GM12875 (cell line): ENCODE results near the gene PFN3.

Experiments
- H3K4me3 ChIP-seq: one replicate; pipeline ENCODE4 v1.5.1; 2011; ENCODE audit warnings: low read depth, low read length, control low read depth
- TF ChIP-seq, protein P1 (sequence below): IDR thresholded peaks from 2 replicates; pipeline ENCODE4 v1.5.1; 2011; ENCODE audit warnings: low read depth, mild to moderate bottlenecking, control low read depth, inconsistent platforms, low read length, moderate library complexity, borderline replicate concordance; ENCODE audit not compliant: insufficient read depth

PFN3 gene

DNA sequence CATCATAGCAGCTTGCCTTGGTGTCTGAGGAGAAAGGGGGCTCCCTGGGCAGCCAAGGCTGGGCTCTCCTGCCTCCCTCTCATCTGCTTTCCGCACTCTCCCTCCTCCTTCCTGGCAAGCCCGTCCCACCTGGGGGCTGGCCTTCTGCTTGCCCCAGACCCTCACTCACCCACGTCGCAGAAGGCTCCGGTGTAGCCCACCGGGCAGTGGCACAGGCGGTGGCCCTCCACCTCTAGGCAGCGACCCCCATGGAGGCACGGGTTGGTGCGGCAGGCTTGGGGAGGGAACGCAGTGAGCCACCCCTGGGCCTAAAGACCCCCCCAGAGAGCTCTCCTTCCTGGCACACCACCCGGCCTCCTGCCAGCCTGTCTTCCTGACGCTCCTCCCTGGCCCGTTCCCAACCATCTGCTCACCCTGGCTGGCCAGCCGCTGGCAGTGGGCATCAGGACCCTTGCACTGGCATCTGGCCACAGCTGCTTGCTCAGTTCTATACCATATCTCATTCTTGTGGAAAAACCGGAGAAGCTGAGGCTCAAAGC, 4.2 kb upstream of the PFN3 start:
- H3K4me3 ChIP-seq: peak overlapping the region; percentile 70
- TF ChIP-seq, protein P1, sequence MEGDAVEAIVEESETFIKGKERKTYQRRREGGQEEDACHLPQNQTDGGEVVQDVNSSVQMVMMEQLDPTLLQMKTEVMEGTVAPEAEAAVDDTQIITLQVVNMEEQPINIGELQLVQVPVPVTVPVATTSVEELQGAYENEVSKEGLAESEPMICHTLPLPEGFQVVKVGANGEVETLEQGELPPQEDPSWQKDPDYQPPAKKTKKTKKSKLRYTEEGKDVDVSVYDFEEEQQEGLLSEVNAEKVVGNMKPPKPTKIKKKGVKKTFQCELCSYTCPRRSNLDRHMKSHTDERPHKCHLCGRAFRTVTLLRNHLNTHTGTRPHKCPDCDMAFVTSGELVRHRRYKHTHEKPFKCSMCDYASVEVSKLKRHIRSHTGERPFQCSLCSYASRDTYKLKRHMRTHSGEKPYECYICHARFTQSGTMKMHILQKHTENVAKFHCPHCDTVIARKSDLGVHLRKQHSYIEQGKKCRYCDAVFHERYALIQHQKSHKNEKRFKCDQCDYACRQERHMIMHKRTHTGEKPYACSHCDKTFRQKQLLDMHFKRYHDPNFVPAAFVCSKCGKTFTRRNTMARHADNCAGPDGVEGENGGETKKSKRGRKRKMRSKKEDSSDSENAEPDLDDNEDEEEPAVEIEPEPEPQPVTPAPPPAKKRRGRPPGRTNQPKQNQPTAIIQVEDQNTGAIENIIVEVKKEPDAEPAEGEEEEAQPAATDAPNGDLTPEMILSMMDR: no peak

GRCh38 chr5:177403792-177404640, 3.6 kb upstream of the PFN3 start:
- TF ChIP-seq, protein P1: peak; percentile 95

DNA sequence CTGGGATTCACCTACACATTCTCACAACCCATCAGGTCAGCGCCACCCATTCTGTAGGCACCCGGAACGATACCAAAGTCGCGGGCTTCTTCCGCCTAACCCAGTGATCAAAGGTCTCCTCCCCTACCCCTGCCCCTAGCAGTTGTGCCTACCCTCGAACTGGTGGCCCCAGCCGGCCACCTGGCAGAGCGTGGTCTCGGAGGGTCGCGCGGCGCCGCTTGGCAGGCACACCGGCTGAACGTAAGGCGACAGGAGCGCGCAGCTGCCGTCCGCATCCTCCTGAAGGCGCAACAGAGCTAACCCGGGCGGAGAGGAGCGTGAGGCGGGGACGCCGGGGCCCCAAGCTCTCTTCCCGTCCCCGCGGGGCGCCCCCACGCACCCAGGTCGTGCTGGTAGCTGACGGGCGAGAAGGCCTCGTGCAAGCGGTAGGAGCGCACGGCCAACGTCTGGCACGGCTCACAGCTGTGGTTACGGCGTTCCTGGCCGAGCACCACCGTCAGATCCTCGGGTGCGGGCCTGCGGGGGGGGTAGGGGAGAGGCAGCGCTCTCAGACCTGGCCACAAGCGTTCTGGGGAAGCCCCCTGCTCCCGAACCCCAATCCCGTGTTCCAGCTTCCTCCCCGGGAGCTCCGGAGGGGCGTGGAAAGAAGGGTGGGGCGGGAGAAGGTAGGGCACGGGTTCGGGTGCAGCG, 2.8 kb upstream of the PFN3 start:
- TF ChIP-seq, protein P1: peak; percentile 26; the same call in 1 of the 2 replicates
- H3K4me3 ChIP-seq: peak overlapping the region; percentile 70

More at GRCh38 chr5:177403792-177404640, 3.6 kb upstream of the PFN3 start:
- peak overlapping the region; percentile 70 for H3K4me3 ChIP-seq

- peak overlapping the region; percentile 70 for H3K4me3 ChIP-seq
- TF ChIP-seq, protein P1: peak; percentile 53
Measured at GRCh38 chr5:177402271-177403043, 2.0 kb upstream of the PFN3 start.

DNA sequence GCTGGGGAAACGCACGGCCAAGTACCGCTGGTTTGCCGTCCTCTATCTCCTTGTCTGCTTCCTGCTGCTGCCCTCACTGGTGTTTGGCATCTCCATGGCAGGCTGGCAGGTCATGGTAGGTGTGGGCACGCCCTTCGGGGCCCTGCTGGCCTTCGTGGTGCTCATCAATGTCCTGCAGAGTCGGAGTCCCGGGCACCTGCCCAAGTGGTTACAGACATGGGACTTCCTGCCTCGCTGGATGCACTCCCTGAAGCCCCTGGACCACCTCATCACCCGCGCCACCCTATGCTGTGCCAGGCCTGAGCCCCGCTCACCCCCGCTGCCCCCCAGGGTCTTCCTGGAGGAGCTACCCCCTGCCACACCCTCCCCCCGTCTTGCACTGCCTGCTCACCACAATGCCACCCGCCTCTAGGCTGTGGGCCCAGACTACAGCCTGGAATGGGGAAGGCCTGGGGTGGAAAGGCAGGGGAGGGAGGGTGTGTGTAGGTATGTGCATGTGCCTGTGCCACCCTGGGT, 2.5 kb downstream of the PFN3 start:
- TF ChIP-seq, protein P1: no peak
- H3K4me3 ChIP-seq: no peak overlapping the region

- H3K4me3 ChIP-seq: no peak overlapping the region
- TF ChIP-seq, protein P1: no peak
Measured at GRCh38 chr5:177396807-177397206, 3.7 kb downstream of the PFN3 start.
